Small intestine (tissue), 7 donors: ENCODE measurements around the gene HMX3. TPM values are rescaled to one million over a fixed set of nuclear protein-coding genes. Genes with fewer than 3 reads are reported as not detected.

Experiments
- DNase-seq, 2 donors: peaks; one replicate each; pipeline versions ENCODE4 v3.0.0 to v3.0.0-alpha.2; 2013
- FAIRE-seq: peaks from 2 replicates; lab custom pipeline; 2012; peaks lifted over from hg19 to GRCh38; lab: Jason Lieb, UNC
- H3K27ac ChIP-seq, 3 donors: one replicate each; pipeline ENCODE4 v1.5.1; 2013; ENCODE audit warnings: low read length in 2 of 3, mild to moderate bottlenecking in 2 of 3, control low read depth in 1 of 3, inconsistent platforms in 1 of 3, low read depth in 1 of 3, moderate library complexity in 1 of 3
- H3K27me3 ChIP-seq, 3 donors: one replicate each; pipeline ENCODE4 v1.6.1; 2013; ENCODE audit warnings: low read length in 3 of 3, inconsistent platforms in 1 of 3; ENCODE audit not compliant: control insufficient read depth in 3 of 3, insufficient read depth in 3 of 3
- H3K36me3 ChIP-seq, 3 donors: one replicate each; pipeline ENCODE4 v1.6.1; 2013; ENCODE audit warnings: low read length in 3 of 3, inconsistent platforms in 1 of 3, low read depth in 1 of 3, mild to moderate bottlenecking in 1 of 3, moderate library complexity in 1 of 3; ENCODE audit not compliant: control insufficient read depth in 3 of 3, insufficient read depth in 2 of 3
- H3K4me1 ChIP-seq, 3 donors: one replicate each; pipeline ENCODE4 v1.6.1; 2013; ENCODE audit warnings: low read length in 2 of 3, inconsistent platforms in 1 of 3, low read depth in 1 of 3, mild to moderate bottlenecking in 1 of 3, moderate library complexity in 1 of 3; ENCODE audit not compliant: control insufficient read depth in 3 of 3, insufficient read depth in 2 of 3
- H3K4me3 ChIP-seq, 3 donors: one replicate each; pipeline ENCODE4 v1.5.1; 2013; ENCODE audit warnings: low read length in 3 of 3, control low read depth in 1 of 3, inconsistent platforms in 1 of 3, low read depth in 1 of 3, mild to moderate bottlenecking in 1 of 3, moderate library complexity in 1 of 3
- H3K9me3 ChIP-seq, 2 donors: one replicate each; pipeline ENCODE4 v1.6.1; 2013; ENCODE audit warnings: low read depth in 1 of 2, low read length in 1 of 2; ENCODE audit not compliant: control insufficient read depth in 2 of 2, insufficient read depth in 1 of 2
- WGBS, 3 donors: extraction: QIAGEN DNeasy Blood & Tissue Kit; methylation state at CpG; one replicate each; pipeline ENCODE4 v1.1.7; 2013; 5-methylcytosine and 5-hydroxymethylcytosine counted together
- polyA plus RNA-seq, 4 donors: library from polyadenylated mRNA; stranded (reverse) in 3 of 4; unstranded in 1 of 4; fragments of 200-250 nt in 3 of 4; fragments of 120-200 nt in 1 of 4; gene quantifications; one replicate each; pipeline versions ENCODE4 v1.2.1 to v1.2.3, GENCODE V29; 2013
- donor health status: healthy with polysubstance abuse.
- donor health status: control.
- donor health status: control.
- donor health status: Bipolar disorder and iron deficiency.
- donor health status: healthy.

The HMX3 gene
- polyA plus RNA-seq, 4 donors: 0.31 to 0.51 TPM; not detected in 2

- Histone ChIP-seq H3K4me3 (peak overlapping the region in 1 of 3 donors; percentile 40), H3K27ac (no peak overlapping the region), H3K27me3 (peaks cover 37 to 92% (median 65%) of the 10 kb centered on the region in 3 donors), H3K4me1 (peaks cover 0 to 7% (median 6%) of the 10 kb centered on the region in 3 donors), H3K9me3 (peaks cover 0 to 3% of the 10 kb centered on the region in 2 donors), H3K36me3 (no peaks in the 10 kb centered on the region)
- DNase-seq: no peak
- 4 to 13% (median 8%) methylated on average over 12 of the region's 12 CpGs for WGBS, 3 donors
- FAIRE-seq: no peak
Observed at GRCh38 chr10:123149162-123149567, 13.4 kb downstream of the HMX3 start.

GRCh38 chr10:123149568-123150270 is 13.9 kb downstream of the HMX3 start:
- Histone ChIP-seq H3K27ac (no peak overlapping the region), H3K27me3 (peaks cover 37 to 86% (median 59%) of the 10 kb centered on the region in 3 donors), H3K4me3 (peak overlapping the region in 1 of 3 donors; percentile 40), H3K36me3 (no peaks in the 10 kb centered on the region), H3K4me1 (peaks cover 0 to 7% (median 6%) of the 10 kb centered on the region in 3 donors), H3K9me3 (peaks cover 0 to 3% of the 10 kb centered on the region in 2 donors)
- FAIRE-seq: no peak
- DNase-seq: peak; percentile 14 to 69
- 1 to 4% (median 2%) methylated on average over 59 to 76 of the region's 76 CpGs for WGBS, 3 donors

- no peak for FAIRE-seq
- no peak for DNase-seq
- peaks cover 34 to 79% (median 52%) of the 10 kb centered on the region in 3 donors for H3K27me3 ChIP-seq
- H3K27ac ChIP-seq: no peak overlapping the region
- H3K9me3 ChIP-seq: peaks cover 0 to 3% of the 10 kb centered on the region in 2 donors
- peaks cover 0 to 9% (median 7%) of the 10 kb centered on the region in 3 donors for H3K4me1 ChIP-seq
- H3K36me3 ChIP-seq: no peaks in the 10 kb centered on the region
- peak overlapping the region in 2 of 3 donors; percentile 5 to 16 for H3K4me3 ChIP-seq
- 4 to 13% (median 5%) methylated on average over 34 of the region's 34 CpGs for WGBS, 3 donors
Observed at GRCh38 chr10:123150271-123150985, 14.7 kb downstream of the HMX3 start.

- Histone ChIP-seq H3K27me3 (peaks cover 34 to 72% (median 48%) of the 10 kb centered on the region in 3 donors), H3K9me3 (peaks cover 0 to 3% of the 10 kb centered on the region in 2 donors), H3K36me3 (peaks cover 0 to under 1% (median 0%) of the 10 kb centered on the region in 3 donors), H3K27ac (no peak overlapping the region), H3K4me3 (peak overlapping the region in 2 of 3 donors; percentile 5 to 24), H3K4me1 (peaks cover under 1 to 11% (median 7%) of the 10 kb centered on the region in 3 donors)
- FAIRE-seq (no peak), DNase-seq (peak in 1 of 2 donors; percentile 19)
- WGBS, 3 donors: 1 to 3% (median 2%) methylated on average over 56 of the region's 56 CpGs
Observed at GRCh38 chr10:123150986-123151736, 15.4 kb downstream of the HMX3 start.

- peaks cover 0 to 3% of the 10 kb centered on the region in 2 donors for H3K9me3 ChIP-seq
- peaks cover 32 to 66% (median 43%) of the 10 kb centered on the region in 3 donors for H3K27me3 ChIP-seq
- DNase-seq (no peak), FAIRE-seq (no peak)
- no peak overlapping the region for H3K4me3 ChIP-seq
- WGBS, 3 donors: 14 to 24% (median 20%) methylated on average over 7 of the region's 7 CpGs
- no peak overlapping the region for H3K27ac ChIP-seq
- H3K36me3 ChIP-seq: peaks cover 0 to 2% (median 1%) of the 10 kb centered on the region in 3 donors
- peaks cover 6 to 11% (median 7%) of the 10 kb centered on the region in 3 donors for H3K4me1 ChIP-seq
Observed at GRCh38 chr10:123151737-123152135, 16.0 kb downstream of the HMX3 start.

- Histone ChIP-seq H3K27ac (no peak overlapping the region), H3K4me3 (no peak overlapping the region), H3K27me3 (peaks cover 16 to 47% (median 26%) of the 10 kb centered on the region in 3 donors), H3K9me3 (no peaks in the 10 kb centered on the region), H3K4me1 (peaks cover 6 to 11% (median 7%) of the 10 kb centered on the region in 3 donors), H3K36me3 (peaks cover 1 to 4% (median 3%) of the 10 kb centered on the region in 3 donors)
- DNase-seq (no peak), FAIRE-seq (no peak)
- WGBS, 3 donors: 35 to 38% (median 35%) methylated on average over 9 of the region's 9 CpGs
Observed at GRCh38 chr10:123153486-123154091, 17.8 kb downstream of the HMX3 start.

GRCh38 chr10:123154092-123154710 is 18.4 kb downstream of the HMX3 start, which contains the start of gene BUB3:
Gene BUB3 (plus strand): TSS chr10:123154402. CDS start chr10:123154918, 516 bp downstream.
- Histone ChIP-seq H3K27me3 (peaks cover 15 to 41% (median 20%) of the 10 kb centered on the region in 3 donors), H3K4me1 (peaks cover 6 to 11% (median 7%) of the 10 kb centered on the region in 3 donors), H3K36me3 (peaks cover 1 to 4% (median 3%) of the 10 kb centered on the region in 3 donors), H3K27ac (peak within 1 kb of the TSS; percentile 71 to 93 (median 87)), H3K4me3 (peak within 1 kb of the TSS; percentile 94 to 95 (median 94)), H3K9me3 (no peaks in the 10 kb centered on the region)
- FAIRE-seq (peak; percentile 89), DNase-seq (peak; percentile 99 to 100)
- 0 to 1% (median 1%) methylated on average over 41 to 50 of the region's 50 CpGs for WGBS, 3 donors
